Spleen (tissue), 7 donors: Measurements from ENCODE around the gene ZKSCAN5.
"Not testable (repeated sequence)": the region's sequence is repeated elsewhere in the genome, so short reads cannot be mapped to it uniquely, and the experiment has no call there.

Experiments used
- POLR2A ChIP-seq, 3 donors: fragments of 450-650 bp; IDR thresholded peaks; one replicate each; pipeline ENCODE4 v1.5.1; 2017; ENCODE audit warnings: antibody characterized with exemption in 3 of 3, mild to moderate bottlenecking in 1 of 3
- POLR2AphosphoS5 ChIP-seq, 3 donors: sonication (generic); formaldehyde crosslinking; IDR thresholded peaks; one replicate each; pipeline ENCODE4 v1.5.1; 2017; ENCODE audit warnings: antibody characterized with exemption in 3 of 3
- TF ChIP-seq, protein P1 (sequence below), 11 experiments: fragments of 200-600 bp in 7 of 11; fragments of 450-650 bp in 4 of 11; sonication (generic) in 4 of 11; IDR thresholded peaks in 8 of 11; conservative IDR thresholded peaks in 3 of 11; 1 replicate in 7 of 11; 2 replicates in 4 of 11; pipeline versions ENCODE4 v1.4.0 to v1.8.0; 2016 to 2021; ENCODE audit warnings: antibody characterized with exemption in 11 of 11, inconsistent platforms in 4 of 11, mild to moderate bottlenecking in 1 of 11
- donor health status: DM: no; HTN: no; CAD: no; lungs with moderate emphysema.
- donor health status: DM: no; HTN: no; CAD: no.
- donor health status: DM: no; HTN: no; CAD: no.

DNA sequence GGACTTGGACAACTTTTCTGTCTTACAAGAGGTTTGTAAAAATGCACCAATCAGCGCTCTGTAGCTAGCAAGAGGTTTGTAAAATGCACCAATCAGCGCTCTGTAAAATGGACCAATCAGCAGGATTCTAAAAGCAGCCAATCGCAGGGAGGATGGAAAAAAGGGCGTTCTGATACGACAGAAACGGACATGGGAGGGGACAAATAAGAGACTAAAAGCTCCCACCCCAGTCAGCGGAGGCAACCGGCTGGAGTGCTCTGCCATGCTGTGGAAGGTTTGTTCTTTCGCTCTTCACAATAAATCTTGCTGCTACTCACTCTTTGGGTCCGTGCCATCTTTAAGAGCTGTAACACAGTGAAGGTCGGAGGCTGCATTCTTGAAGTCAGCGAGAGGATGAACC, 3.2 kb upstream of the ZKSCAN5 start:
- TF ChIP-seq, protein P1, sequence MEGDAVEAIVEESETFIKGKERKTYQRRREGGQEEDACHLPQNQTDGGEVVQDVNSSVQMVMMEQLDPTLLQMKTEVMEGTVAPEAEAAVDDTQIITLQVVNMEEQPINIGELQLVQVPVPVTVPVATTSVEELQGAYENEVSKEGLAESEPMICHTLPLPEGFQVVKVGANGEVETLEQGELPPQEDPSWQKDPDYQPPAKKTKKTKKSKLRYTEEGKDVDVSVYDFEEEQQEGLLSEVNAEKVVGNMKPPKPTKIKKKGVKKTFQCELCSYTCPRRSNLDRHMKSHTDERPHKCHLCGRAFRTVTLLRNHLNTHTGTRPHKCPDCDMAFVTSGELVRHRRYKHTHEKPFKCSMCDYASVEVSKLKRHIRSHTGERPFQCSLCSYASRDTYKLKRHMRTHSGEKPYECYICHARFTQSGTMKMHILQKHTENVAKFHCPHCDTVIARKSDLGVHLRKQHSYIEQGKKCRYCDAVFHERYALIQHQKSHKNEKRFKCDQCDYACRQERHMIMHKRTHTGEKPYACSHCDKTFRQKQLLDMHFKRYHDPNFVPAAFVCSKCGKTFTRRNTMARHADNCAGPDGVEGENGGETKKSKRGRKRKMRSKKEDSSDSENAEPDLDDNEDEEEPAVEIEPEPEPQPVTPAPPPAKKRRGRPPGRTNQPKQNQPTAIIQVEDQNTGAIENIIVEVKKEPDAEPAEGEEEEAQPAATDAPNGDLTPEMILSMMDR (IDR thresholded peaks at IDR 0.05 in 8 of 11, conservative IDR thresholded peaks at IDR 0.05 in 3 of 11): not testable (repeated sequence)
- TF ChIP-seq POLR2AphosphoS5, POLR2A (IDR thresholded peaks at IDR 0.05): not testable (repeated sequence)
